Measurements from ENCODE around the gene SEMA3C. TPM values are rescaled to one million over a fixed set of nuclear protein-coding genes. Genes with fewer than 3 reads are reported as not detected.

The SEMA3C gene
- total RNA-seq, 4 donors from 2014 or later, result 117 to 181 (median 158) TPM

GRCh38 chr7:80881351-80881900 is 37.4 kb downstream of the SEMA3C start:
- no peaks in the 10 kb centered on the region for H3K27me3 ChIP-seq
- H3K4me1 ChIP-seq, result peaks cover 33 to 90% (median 83%) of the 10 kb centered on the region in 4 donors
- H3K36me3 ChIP-seq, result no peaks in the 10 kb centered on the region
- H3K4me3 ChIP-seq, result no peak overlapping the region
- intact Hi-C loops (cut with DNase I), result no loop called here
- TF ChIP-seq EP300 (IDR thresholded peaks at IDR 0.05) (no peak), POLR2AphosphoS5 (IDR thresholded peaks at IDR 0.05) (no peak)
- TF ChIP-seq, protein P1, sequence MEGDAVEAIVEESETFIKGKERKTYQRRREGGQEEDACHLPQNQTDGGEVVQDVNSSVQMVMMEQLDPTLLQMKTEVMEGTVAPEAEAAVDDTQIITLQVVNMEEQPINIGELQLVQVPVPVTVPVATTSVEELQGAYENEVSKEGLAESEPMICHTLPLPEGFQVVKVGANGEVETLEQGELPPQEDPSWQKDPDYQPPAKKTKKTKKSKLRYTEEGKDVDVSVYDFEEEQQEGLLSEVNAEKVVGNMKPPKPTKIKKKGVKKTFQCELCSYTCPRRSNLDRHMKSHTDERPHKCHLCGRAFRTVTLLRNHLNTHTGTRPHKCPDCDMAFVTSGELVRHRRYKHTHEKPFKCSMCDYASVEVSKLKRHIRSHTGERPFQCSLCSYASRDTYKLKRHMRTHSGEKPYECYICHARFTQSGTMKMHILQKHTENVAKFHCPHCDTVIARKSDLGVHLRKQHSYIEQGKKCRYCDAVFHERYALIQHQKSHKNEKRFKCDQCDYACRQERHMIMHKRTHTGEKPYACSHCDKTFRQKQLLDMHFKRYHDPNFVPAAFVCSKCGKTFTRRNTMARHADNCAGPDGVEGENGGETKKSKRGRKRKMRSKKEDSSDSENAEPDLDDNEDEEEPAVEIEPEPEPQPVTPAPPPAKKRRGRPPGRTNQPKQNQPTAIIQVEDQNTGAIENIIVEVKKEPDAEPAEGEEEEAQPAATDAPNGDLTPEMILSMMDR (IDR thresholded peaks at IDR 0.05), result no peak
- 72% methylated on average over 1 of the region's 1 CpG for whole genome bisulfite sequencing
- H3K9me3 ChIP-seq, result no peaks in the 10 kb centered on the region
- H3K27ac ChIP-seq (replicated peaks in 1 of 4), result peak overlapping the region; percentile 72 to 79 (median 77)
- no peak for DNase-seq (ENCODE audit: extremely low spot score)

DNA sequence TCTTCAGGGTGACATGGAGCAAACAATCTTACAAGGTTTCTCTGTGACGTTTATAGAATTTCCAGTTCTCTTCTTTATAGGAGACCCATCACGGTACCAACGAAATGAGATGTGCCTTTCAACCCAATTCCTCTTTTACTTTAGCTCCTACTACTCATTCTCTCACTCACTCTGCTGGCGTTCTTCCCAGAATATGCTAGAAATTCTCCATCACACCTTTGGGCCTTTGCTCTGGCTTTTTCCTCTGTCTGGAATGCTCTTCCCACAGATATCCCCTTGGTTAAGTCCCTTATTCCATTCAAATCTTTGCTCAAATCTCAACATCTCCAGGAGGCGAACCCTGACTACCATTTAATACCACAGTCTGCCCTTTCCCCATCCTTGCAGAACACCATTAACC is 39.0 kb downstream of the SEMA3C start:
- WGBS, result 48% methylated on average over 5 of the region's 5 CpGs
- Histone ChIP-seq H3K36me3 (no peaks in the 10 kb centered on the region), H3K4me1 (peaks cover 33 to 81% (median 71%) of the 10 kb centered on the region in 4 donors), H3K9me3 (no peaks in the 10 kb centered on the region), H3K27me3 (no peaks in the 10 kb centered on the region), H3K4me3 (no peak overlapping the region), H3K27ac (replicated peaks in 1 of 4) (peak overlapping the region; percentile 42 to 79 (median 77))
- TF ChIP-seq, protein P1 (IDR thresholded peaks at IDR 0.05), result no peak
- TF ChIP-seq POLR2A (IDR thresholded peaks at IDR 0.05; ENCODE audit: low read depth), result no peak
- TF ChIP-seq EP300 (IDR thresholded peaks at IDR 0.05), result no peak
- TF ChIP-seq POLR2AphosphoS5 (IDR thresholded peaks at IDR 0.05), result peak; percentile 22 to 27
- no peak for DNase-seq (ENCODE audit: extremely low spot score)
- intact Hi-C loops (cut with DNase I), result no loop called here

DNA sequence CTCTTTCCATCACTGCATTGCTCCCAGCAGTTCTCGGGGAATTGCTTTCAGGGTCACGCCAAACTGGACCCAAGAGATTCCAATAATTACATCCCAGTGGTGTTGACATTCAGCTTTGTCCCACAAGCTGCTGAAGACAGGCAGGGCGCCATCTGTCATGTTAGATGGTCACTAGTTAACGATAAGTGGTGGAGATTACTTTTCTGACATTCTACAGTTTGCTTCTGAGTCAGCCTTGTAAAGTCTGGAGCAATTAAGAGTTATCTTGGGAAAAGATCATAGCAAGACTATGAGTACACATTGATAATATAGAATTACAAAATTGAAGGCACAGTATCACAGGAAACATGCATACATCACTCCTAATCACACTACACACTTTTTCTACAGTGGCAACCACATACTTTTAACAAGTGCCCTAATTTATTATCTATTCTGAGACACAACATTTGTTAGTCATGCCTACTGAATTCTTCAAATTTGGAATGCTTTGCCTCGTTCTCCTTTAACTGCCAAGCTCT is 41.9 kb downstream of the SEMA3C start:
- DNase-seq (ENCODE audit: extremely low spot score), result no peak
- peak overlapping the region in 3 of 4 donors; percentile 0 to 44 (median 28) for H3K27ac ChIP-seq (replicated peaks in 1 of 4)
- H3K27me3 ChIP-seq, result no peaks in the 10 kb centered on the region
- no peak overlapping the region for H3K4me3 ChIP-seq
- 58% methylated on average over 5 of the region's 5 CpGs for WGBS
- peaks cover 15 to 53% (median 45%) of the 10 kb centered on the region in 4 donors for H3K4me1 ChIP-seq
- TF ChIP-seq POLR2AphosphoS5 (IDR thresholded peaks at IDR 0.05), result no peak
- no peak for TF ChIP-seq EP300 (IDR thresholded peaks at IDR 0.05)
- TF ChIP-seq, protein P1 (IDR thresholded peaks at IDR 0.05), result no peak
- TF ChIP-seq POLR2A (IDR thresholded peaks at IDR 0.05; ENCODE audit: low read depth), result no peak
- H3K36me3 ChIP-seq, result no peaks in the 10 kb centered on the region
- intact Hi-C loops (cut with DNase I), result no loop called here
- no peaks in the 10 kb centered on the region for H3K9me3 ChIP-seq

DNA sequence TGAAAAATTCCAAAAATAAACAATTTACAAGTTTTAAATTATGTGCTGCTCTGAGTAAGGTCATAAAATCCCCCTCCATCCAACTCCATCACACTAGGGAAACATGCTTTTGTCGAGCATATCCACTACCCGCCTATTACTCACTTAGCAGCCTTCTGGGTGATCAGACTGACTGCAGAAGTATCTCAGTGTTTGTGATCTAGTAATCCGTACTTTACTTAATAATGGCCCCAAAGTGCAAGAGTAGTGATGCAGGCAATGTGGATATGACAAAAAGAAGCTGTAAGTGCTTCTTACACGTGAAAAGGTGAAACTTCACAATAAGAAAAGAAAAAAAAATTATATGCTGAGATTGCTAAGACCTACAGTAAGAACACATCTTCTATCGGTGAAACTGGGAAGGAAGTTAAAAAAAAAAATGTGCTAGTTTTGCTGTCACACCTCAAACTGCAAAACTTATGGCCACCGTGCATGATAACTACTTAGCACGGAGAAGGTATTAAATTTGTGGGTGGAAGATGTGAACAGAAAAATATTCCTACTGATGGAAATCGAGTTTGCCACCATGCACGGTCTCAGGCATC is 43.2 kb downstream of the SEMA3C start:
- Histone ChIP-seq H3K9me3 (no peaks in the 10 kb centered on the region), H3K4me3 (no peak overlapping the region), H3K27me3 (no peaks in the 10 kb centered on the region), H3K4me1 (peaks cover 11 to 54% (median 40%) of the 10 kb centered on the region in 4 donors), H3K36me3 (no peaks in the 10 kb centered on the region), H3K27ac (replicated peaks in 1 of 4) (no peak overlapping the region)
- intact Hi-C loops (cut with DNase I), result no loop called here
- 87% methylated on average over 9 of the region's 9 CpGs for WGBS
- TF ChIP-seq EP300 (IDR thresholded peaks at IDR 0.05) (no peak), POLR2AphosphoS5 (IDR thresholded peaks at IDR 0.05) (no peak)
- TF ChIP-seq, protein P1 (IDR thresholded peaks at IDR 0.05), result no peak
- no peak for DNase-seq (ENCODE audit: extremely low spot score)
